A549 (cell line): ENCODE results near the gene RNASE8.

Experiments used
- CHD2 ChIP-seq: fragments of 150-350 bp; IDR thresholded peaks from 2 replicates; pipeline ENCODE4 v1.6.1; 2014; ENCODE audit warnings: low read length; ENCODE audit not compliant: partially characterized antibody
- CTCF ChIP-seq: fragments of >200 bp; sonication (Bioruptor Twin); formaldehyde crosslinking; IDR thresholded peaks from 3 replicates; pipeline ENCODE4 v1.5.1; 2016
- HMGXB4 ChIP-seq: fragments of 250-450 bp; sonication (Bioruptor Pico); IDR thresholded peaks from 2 replicates; pipeline ENCODE4 v1.5.0; 2021; ENCODE audit warnings: mild to moderate bottlenecking, moderate library complexity, borderline replicate concordance
- MAZ ChIP-seq: fragments of 150-350 bp; IDR thresholded peaks from 2 replicates; pipeline ENCODE4 v1.6.1; 2014; ENCODE audit warnings: antibody characterized with exemption, low read depth, low read length, borderline replicate concordance
- POLR2A ChIP-seq: IDR thresholded peaks from 2 replicates; pipeline ENCODE4 v1.6.1; 2012; ENCODE audit warnings: mild to moderate bottlenecking, low read length
- RNF2 ChIP-seq: fragments of 200-600 bp; sonication (generic); IDR thresholded peaks from 2 replicates; pipeline ENCODE4 v1.6.1; 2016; ENCODE audit warnings: low read depth, mild to moderate bottlenecking, antibody characterized with exemption, moderate library complexity, borderline replicate concordance
- USF2 ChIP-seq: fragments of 450-650 bp; IDR thresholded peaks from 2 replicates; pipeline ENCODE4 v1.6.1; 2014; ENCODE audit warnings: antibody characterized with exemption
- ZNF302 ChIP-seq: fragments of 250-450 bp; sonication (Bioruptor Pico); IDR thresholded peaks from 2 replicates; pipeline ENCODE4 v1.9.0; 2021; ENCODE audit warnings: inconsistent platforms, mild to moderate bottlenecking, moderate library complexity
- TF ChIP-seq, protein P1 (sequence below): IDR thresholded peaks from 2 replicates; pipeline ENCODE4 v1.6.1; 2012
- TF ChIP-seq, protein P2 (sequence below): IDR thresholded peaks from 2 replicates; pipeline ENCODE4 v1.6.1; 2012

- no peak for TF ChIP-seq HMGXB4
- TF ChIP-seq CTCF = peak; percentile 47
- TF ChIP-seq USF2 = no peak
- TF ChIP-seq CHD2 = no peak
- no peak for TF ChIP-seq MAZ
- TF ChIP-seq, protein P1, sequence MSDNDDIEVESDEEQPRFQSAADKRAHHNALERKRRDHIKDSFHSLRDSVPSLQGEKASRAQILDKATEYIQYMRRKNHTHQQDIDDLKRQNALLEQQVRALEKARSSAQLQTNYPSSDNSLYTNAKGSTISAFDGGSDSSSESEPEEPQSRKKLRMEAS = no peak
- no peak for TF ChIP-seq RNF2
- no peak for TF ChIP-seq ZNF302 (CRISPR knock-in tag)
- TF ChIP-seq, protein P2, sequence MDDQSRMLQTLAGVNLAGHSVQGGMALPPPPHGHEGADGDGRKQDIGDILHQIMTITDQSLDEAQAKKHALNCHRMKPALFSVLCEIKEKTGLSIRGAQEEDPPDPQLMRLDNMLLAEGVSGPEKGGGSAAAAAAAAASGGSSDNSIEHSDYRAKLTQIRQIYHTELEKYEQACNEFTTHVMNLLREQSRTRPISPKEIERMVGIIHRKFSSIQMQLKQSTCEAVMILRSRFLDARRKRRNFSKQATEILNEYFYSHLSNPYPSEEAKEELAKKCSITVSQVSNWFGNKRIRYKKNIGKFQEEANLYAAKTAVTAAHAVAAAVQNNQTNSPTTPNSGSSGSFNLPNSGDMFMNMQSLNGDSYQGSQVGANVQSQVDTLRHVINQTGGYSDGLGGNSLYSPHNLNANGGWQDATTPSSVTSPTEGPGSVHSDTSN = no peak
- no peak for TF ChIP-seq POLR2A
Observed at GRCh38 chr14:21090194-21090939, 32.7 kb downstream of the RNASE8 start.
